ENCODE data around the gene TMEM60. TPM values are rescaled to one million over a fixed set of nuclear protein-coding genes. Genes with fewer than 3 reads are reported as not detected.

TMEM60 gene
- total RNA-seq, 4 donors from 2014 or later, result 10.9 to 14.0 (median 11.7) TPM

- 81 to 83% methylated on average over 8 of the region's 8 CpGs for WGBS, 2 donors
- TF ChIP-seq POLR2A (IDR thresholded peaks at IDR 0.05) (no peak), CTCF (IDR thresholded peaks at IDR 0.05) (no peak)
- H3K4me3 ChIP-seq (ENCODE audit: low read depth, poor library complexity, severe bottlenecking), result no peak overlapping the region
- intact Hi-C loops (cut with DNase I; ENCODE audit: low total_unique reads), result no loop called here
- no peak for DNase-seq (ENCODE audit: low spot score in 2 of 2)
These were observed 32.6 kb upstream of the TMEM60 start for GRCh38 chr7:77830649-77831355.

GRCh38 chr7:77827999-77828398 is 29.8 kb upstream of the TMEM60 start:
- no peak overlapping the region for H3K4me3 ChIP-seq (ENCODE audit: low read depth, poor library complexity, severe bottlenecking)
- 42 to 44% methylated on average over 2 of the region's 2 CpGs for WGBS, 2 donors
- no peak for TF ChIP-seq CTCF (IDR thresholded peaks at IDR 0.05)
- no peak for TF ChIP-seq POLR2A (IDR thresholded peaks at IDR 0.05)
- no peak for DNase-seq (ENCODE audit: low spot score in 2 of 2)
- intact Hi-C loops (cut with DNase I; ENCODE audit: low total_unique reads), result no loop called here

- intact Hi-C loops (cut with DNase I; ENCODE audit: low total_unique reads), result no loop called here
- TF ChIP-seq POLR2A (IDR thresholded peaks at IDR 0.05) (no peak), CTCF (IDR thresholded peaks at IDR 0.05) (no peak)
- H3K4me3 ChIP-seq (ENCODE audit: low read depth, poor library complexity, severe bottlenecking), result no peak overlapping the region
- WGBS, 2 donors, result 84 to 93% methylated on average over 2 of the region's 2 CpGs
- no peak for DNase-seq (ENCODE audit: low spot score in 2 of 2)
These were observed 28.1 kb upstream of the TMEM60 start for GRCh38 chr7:77826300-77826699.

- 94% methylated on average over 3 of the region's 3 CpGs for WGBS, 2 donors
- TF ChIP-seq POLR2A (IDR thresholded peaks at IDR 0.05) (no peak), CTCF (IDR thresholded peaks at IDR 0.05) (no peak)
- no peak for DNase-seq (ENCODE audit: low spot score in 2 of 2)
These were observed 26.9 kb upstream of the TMEM60 start for GRCh38 chr7:77825131-77825530.

GRCh38 chr7:77824636-77825035 is 26.4 kb upstream of the TMEM60 start:
- intact Hi-C loops (cut with DNase I; ENCODE audit: low total_unique reads), result no loop called here
- 99% methylated on average over 5 of the region's 5 CpGs for WGBS, 2 donors
- TF ChIP-seq POLR2A (IDR thresholded peaks at IDR 0.05) (no peak), CTCF (IDR thresholded peaks at IDR 0.05) (no peak)
- H3K4me3 ChIP-seq (ENCODE audit: low read depth, poor library complexity, severe bottlenecking), result no peak overlapping the region
- DNase-seq (ENCODE audit: low spot score in 2 of 2), result no peak

More at GRCh38 chr7:77825131-77825530, 26.9 kb upstream of the TMEM60 start:
- intact Hi-C loops (cut with DNase I; ENCODE audit: low total_unique reads), result no loop called here
- no peak overlapping the region for H3K4me3 ChIP-seq (ENCODE audit: low read depth, poor library complexity, severe bottlenecking)

- intact Hi-C loops (cut with DNase I; ENCODE audit: low total_unique reads), result no loop called here
- DNase-seq (ENCODE audit: low spot score in 2 of 2), result no peak
- no peak for TF ChIP-seq POLR2A (IDR thresholded peaks at IDR 0.05)
- no peak for TF ChIP-seq CTCF (IDR thresholded peaks at IDR 0.05)
- no peak overlapping the region for H3K4me3 ChIP-seq (ENCODE audit: low read depth, poor library complexity, severe bottlenecking)
- WGBS, 2 donors, result 93 to 94% methylated on average over 2 of the region's 2 CpGs
These were observed 25.6 kb upstream of the TMEM60 start for GRCh38 chr7:77823787-77824186.

Measured in lower leg skin (tissue), 4 donors.